ENCODE measurements around the gene ECHDC3.

DNA sequence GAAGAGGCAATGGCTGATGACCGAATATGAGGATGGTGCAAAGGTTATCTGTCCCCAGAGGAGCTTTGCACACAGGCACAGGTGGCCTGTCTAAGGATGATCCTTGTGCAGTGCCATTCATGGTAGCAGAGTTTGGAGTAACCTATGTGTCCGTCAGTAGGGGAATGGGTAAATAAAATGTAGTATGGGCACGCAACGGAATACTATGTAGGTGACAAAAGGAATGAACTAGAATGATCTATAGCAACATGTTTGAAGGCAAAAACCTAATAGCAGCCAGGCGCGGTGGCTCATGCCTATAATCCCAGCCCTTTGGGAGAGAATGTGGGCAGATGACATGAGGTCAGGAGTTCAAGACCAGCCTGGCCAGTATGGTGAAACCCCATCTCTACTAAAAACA, 41.6 kb upstream of the ECHDC3 start:
- TF ChIP-seq, protein P1, sequence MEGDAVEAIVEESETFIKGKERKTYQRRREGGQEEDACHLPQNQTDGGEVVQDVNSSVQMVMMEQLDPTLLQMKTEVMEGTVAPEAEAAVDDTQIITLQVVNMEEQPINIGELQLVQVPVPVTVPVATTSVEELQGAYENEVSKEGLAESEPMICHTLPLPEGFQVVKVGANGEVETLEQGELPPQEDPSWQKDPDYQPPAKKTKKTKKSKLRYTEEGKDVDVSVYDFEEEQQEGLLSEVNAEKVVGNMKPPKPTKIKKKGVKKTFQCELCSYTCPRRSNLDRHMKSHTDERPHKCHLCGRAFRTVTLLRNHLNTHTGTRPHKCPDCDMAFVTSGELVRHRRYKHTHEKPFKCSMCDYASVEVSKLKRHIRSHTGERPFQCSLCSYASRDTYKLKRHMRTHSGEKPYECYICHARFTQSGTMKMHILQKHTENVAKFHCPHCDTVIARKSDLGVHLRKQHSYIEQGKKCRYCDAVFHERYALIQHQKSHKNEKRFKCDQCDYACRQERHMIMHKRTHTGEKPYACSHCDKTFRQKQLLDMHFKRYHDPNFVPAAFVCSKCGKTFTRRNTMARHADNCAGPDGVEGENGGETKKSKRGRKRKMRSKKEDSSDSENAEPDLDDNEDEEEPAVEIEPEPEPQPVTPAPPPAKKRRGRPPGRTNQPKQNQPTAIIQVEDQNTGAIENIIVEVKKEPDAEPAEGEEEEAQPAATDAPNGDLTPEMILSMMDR (IDR thresholded peaks at IDR 0.05): no peak
- TF ChIP-seq EZH2phosphoT487 (IDR thresholded peaks at IDR 0.05) (no peak), EZH2 (IDR thresholded peaks at IDR 0.05) (no peak)

Data from neural progenitor cell (in vitro differentiated cells).